Sigmoid colon (tissue), 7 donors: ENCODE results near the gene POU2F3. TPM values are rescaled to one million over a fixed set of nuclear protein-coding genes. Genes with fewer than 3 reads are reported as not detected.

Source experiments
- DNase-seq: peaks from one replicate; pipeline ENCODE4 v3.0.0-alpha.2; 2019
- H3K27ac ChIP-seq, 4 donors: fragments of 200-600 bp; sonication (generic); one replicate each; pipeline ENCODE4 v1.5.1; 2016 to 2019; ENCODE audit warnings: mild to moderate bottlenecking in 1 of 4
- H3K27me3 ChIP-seq, 3 donors: fragments of 200-600 bp; sonication (generic); one replicate each; pipeline ENCODE4 v1.5.1; 2019; ENCODE audit warnings: mild to moderate bottlenecking in 1 of 3
- H3K36me3 ChIP-seq, 4 donors: fragments of 200-600 bp; sonication (generic); one replicate each; pipeline ENCODE4 v1.5.1; 2016 to 2019
- H3K4me1 ChIP-seq, 4 donors: fragments of 200-600 bp; sonication (generic); one replicate each; pipeline ENCODE4 v1.5.1; 2017 to 2019
- H3K4me3 ChIP-seq, 4 donors: fragments of 200-600 bp; sonication (generic); one replicate each; pipeline ENCODE4 v1.5.1; 2017 to 2019; ENCODE audit warnings: mild to moderate bottlenecking in 2 of 4, moderate library complexity in 1 of 4
- H3K9me3 ChIP-seq, 4 donors: fragments of 200-600 bp in 3 of 4; sonication (generic) in 3 of 4; one replicate each; pipeline versions ENCODE4 v1.5.1 to v1.6.1; 2013 to 2019
- CTCF ChIP-seq, 4 experiments: fragments of 450-650 bp in 3 of 4; fragments of 200-600 bp in 1 of 4; IDR thresholded peaks; one replicate each; pipeline ENCODE4 v1.5.1; 2016 to 2019; ENCODE audit warnings: antibody characterized with exemption in 4 of 4, mild to moderate bottlenecking in 3 of 4, moderate library complexity in 2 of 4
- EP300 ChIP-seq, 4 donors: sonication (generic); formaldehyde crosslinking; IDR thresholded peaks; one replicate each; pipeline ENCODE4 v1.6.1; 2017; ENCODE audit warnings: antibody characterized with exemption in 4 of 4
- POLR2A ChIP-seq, 2 donors: fragments of 450-650 bp; IDR thresholded peaks; one replicate each; pipeline ENCODE4 v1.6.1; 2016; ENCODE audit warnings: antibody characterized with exemption in 2 of 2, mild to moderate bottlenecking in 2 of 2, moderate library complexity in 2 of 2
- POLR2AphosphoS5 ChIP-seq, 4 donors: sonication (generic); formaldehyde crosslinking; IDR thresholded peaks; one replicate each; pipeline ENCODE4 v1.6.1; 2017; ENCODE audit warnings: antibody characterized with exemption in 4 of 4
- WGBS, 2 donors: extraction: QIAGEN DNeasy Blood & Tissue Kit; methylation state at CpG; one replicate each; pipeline ENCODE4 v1.1.7; 2013; 5-methylcytosine and 5-hydroxymethylcytosine counted together
- intact Hi-C: fragments of 100-400 bp; cut with DNase I; formaldehyde crosslinking; loops from one replicate; pipeline ENCODE4 v1.15.1; 2023
- polyA plus RNA-seq, 3 donors: library from polyadenylated mRNA; stranded (reverse); fragments of 200-250 nt; gene quantifications; one replicate each; pipeline ENCODE4 v1.2.3, GENCODE V29; 2013
- total RNA-seq, 4 donors: library from RNA; depleted of rRNA; stranded (reverse); fragments of >200 nt; gene quantifications; one replicate each; pipeline ENCODE4 v1.1.0, GENCODE V29; 2016
- donor health status: healthy with polysubstance abuse.
- donor health status: Bipolar disorder and iron deficiency.
- donor health status: healthy.

The POU2F3 gene
- total and polyA plus RNA-seq, 7 donors = 0.92 to 1.8 (median 1.3) TPM; not detected in 4

GRCh38 chr11:120240866-120241265 is 926 bp downstream of the POU2F3 start:
- Histone ChIP-seq H3K36me3 (no peaks in the 10 kb centered on the region), H3K4me3 (no peak overlapping the region), H3K27me3 (peaks cover 20 to 48% (median 41%) of the 10 kb centered on the region in 3 donors), H3K27ac (no peak overlapping the region), H3K4me1 (peaks cover 0 to 10% (median 8%) of the 10 kb centered on the region in 4 donors), H3K9me3 (no peaks in the 10 kb centered on the region)
- intact Hi-C loops = no loop called here
- TF ChIP-seq EP300 (IDR thresholded peaks at IDR 0.05) (no peak), POLR2AphosphoS5 (IDR thresholded peaks at IDR 0.05) (no peak), POLR2A (IDR thresholded peaks at IDR 0.05) (no peak), CTCF (IDR thresholded peaks at IDR 0.05) (no peak)
- DNase-seq = no peak
- WGBS, 2 donors = 91 to 94% methylated on average over 2 of the region's 2 CpGs

GRCh38 chr11:120241277-120241676 is 1.3 kb downstream of the POU2F3 start:
- peaks cover 20 to 48% (median 41%) of the 10 kb centered on the region in 3 donors for H3K27me3 ChIP-seq
- 91 to 93% methylated on average over 7 of the region's 7 CpGs for WGBS, 2 donors
- H3K4me1 ChIP-seq = peaks cover 0 to 10% (median 8%) of the 10 kb centered on the region in 4 donors
- no peak overlapping the region for H3K4me3 ChIP-seq
- no peak overlapping the region for H3K27ac ChIP-seq
- no peaks in the 10 kb centered on the region for H3K9me3 ChIP-seq
- TF ChIP-seq CTCF (IDR thresholded peaks at IDR 0.05) (no peak), POLR2AphosphoS5 (IDR thresholded peaks at IDR 0.05) (no peak), EP300 (IDR thresholded peaks at IDR 0.05) (no peak), POLR2A (IDR thresholded peaks at IDR 0.05) (no peak)
- intact Hi-C loops = no loop called here
- no peak for DNase-seq
- no peaks in the 10 kb centered on the region for H3K36me3 ChIP-seq

- WGBS, 2 donors = 84 to 86% methylated on average over 4 of the region's 4 CpGs
- TF ChIP-seq POLR2AphosphoS5 (IDR thresholded peaks at IDR 0.05) (no peak), EP300 (IDR thresholded peaks at IDR 0.05) (no peak), POLR2A (IDR thresholded peaks at IDR 0.05) (no peak), CTCF (IDR thresholded peaks at IDR 0.05) (no peak)
- Histone ChIP-seq H3K36me3 (no peaks in the 10 kb centered on the region), H3K9me3 (no peaks in the 10 kb centered on the region), H3K27ac (no peak overlapping the region), H3K4me1 (peaks cover 0 to 10% (median 8%) of the 10 kb centered on the region in 4 donors), H3K27me3 (peaks cover 20 to 48% (median 41%) of the 10 kb centered on the region in 3 donors), H3K4me3 (no peak overlapping the region)
- no peak for DNase-seq
- intact Hi-C loops = no loop called here
Observed at GRCh38 chr11:120243221-120243620, 3.3 kb downstream of the POU2F3 start.

GRCh38 chr11:120244476-120245365 is 4.8 kb downstream of the POU2F3 start:
- no peak overlapping the region for H3K4me3 ChIP-seq
- intact Hi-C loops = no loop called here
- no peaks in the 10 kb centered on the region for H3K36me3 ChIP-seq
- H3K27ac ChIP-seq = no peak overlapping the region
- TF ChIP-seq POLR2AphosphoS5 (IDR thresholded peaks at IDR 0.05) (no peak), CTCF (IDR thresholded peaks at IDR 0.05) (no peak), EP300 (IDR thresholded peaks at IDR 0.05) (no peak), POLR2A (IDR thresholded peaks at IDR 0.05) (no peak)
- H3K27me3 ChIP-seq = peaks cover 14 to 39% (median 37%) of the 10 kb centered on the region in 3 donors
- peaks cover 0 to 8% (median 7%) of the 10 kb centered on the region in 4 donors for H3K4me1 ChIP-seq
- 75 to 82% methylated on average over 13 of the region's 13 CpGs for WGBS, 2 donors
- no peak for DNase-seq
- H3K9me3 ChIP-seq = no peaks in the 10 kb centered on the region
